GM21360 (cell line): ENCODE results near the gene PLA1A.
A peak's percentile ranks its signal among the peaks of the same experiment; 100 is the strongest.
"Not testable (repeated sequence)": the region's sequence is repeated elsewhere in the genome, so short reads cannot be mapped to it uniquely, and the experiment has no call there.

Experiments used
- ATAC-seq: cut with Tn5 transposase; IDR thresholded peaks from one replicate; pipeline ENCODE4 v1.9.1; 2021; ENCODE audit warnings: mild to moderate bottlenecking, moderate library complexity; ENCODE audit not compliant: unreplicated experiment

PLA1A gene

GRCh38 chr3:119575507-119575906 lies 22.2 kb upstream of the PLA1A start:
- no peak for ATAC-seq

GRCh38 chr3:119579366-119580066 lies 18.2 kb upstream of the PLA1A start, which contains the start of gene ADPRH:
Gene ADPRH, plus strand, starts transcription at chr3:119579492. Its CDS starts 2,678 bp downstream, at chr3:119582170.
- ATAC-seq: peak; percentile 45

- ATAC-seq: peak; percentile 53
Measured at GRCh38 chr3:119580067-119580760, 17.5 kb upstream of the PLA1A start.

- peak; percentile 60 for ATAC-seq
Measured at GRCh38 chr3:119582178-119582577, 15.5 kb upstream of the PLA1A start.

- no peak for ATAC-seq
Measured at GRCh38 chr3:119585208-119585607, 12.5 kb upstream of the PLA1A start.

GRCh38 chr3:119585856-119586570 lies 11.7 kb upstream of the PLA1A start:
- ATAC-seq: no peak

GRCh38 chr3:119586733-119587172 lies 10.9 kb upstream of the PLA1A start:
- no peak for ATAC-seq

- ATAC-seq: no peak
Measured at GRCh38 chr3:119588112-119588511, 9.6 kb upstream of the PLA1A start.

- no peak for ATAC-seq
Measured at GRCh38 chr3:119589102-119589773, 8.4 kb upstream of the PLA1A start.

- ATAC-seq: no peak
Measured at GRCh38 chr3:119590706-119591105, 7.0 kb upstream of the PLA1A start.

GRCh38 chr3:119592861-119593260 lies 4.8 kb upstream of the PLA1A start:
- no peak for ATAC-seq

GRCh38 chr3:119594066-119594465 lies 3.6 kb upstream of the PLA1A start:
- ATAC-seq: no peak

- not testable (repeated sequence) for ATAC-seq
Measured at GRCh38 chr3:119594929-119595328, 2.8 kb upstream of the PLA1A start.

- ATAC-seq: no peak
Measured at GRCh38 chr3:119595639-119596334, 1.9 kb upstream of the PLA1A start.

GRCh38 chr3:119596398-119596797 lies 1.3 kb upstream of the PLA1A start:
- ATAC-seq: no peak

- peak; percentile 42 for ATAC-seq
Measured at GRCh38 chr3:119598410-119599098, 869 bp downstream of the PLA1A start.

GRCh38 chr3:119599558-119600174 lies 2.0 kb downstream of the PLA1A start:
- no peak for ATAC-seq

GRCh38 chr3:119600732-119601131 lies 3.0 kb downstream of the PLA1A start:
- peak; percentile 68 for ATAC-seq

- peak; percentile 15 for ATAC-seq
Measured at GRCh38 chr3:119601154-119601553, 3.5 kb downstream of the PLA1A start.
